Effector memory CD4-positive, alpha-beta T cell (primary cell): ENCODE data around the gene ABLIM2.

ENCODE experiments used
- DNase-seq, 3 donors: peaks; one replicate each; pipeline ENCODE4 v3.0.0-alpha.2; 2020
- H3K27ac ChIP-seq: 2 replicates; pipeline ENCODE4 v1.7.0; 2013; ENCODE audit warnings: mild to moderate bottlenecking, low read length, moderate library complexity; ENCODE audit not compliant: insufficient read depth, poor library complexity, severe bottlenecking
- H3K27me3 ChIP-seq: replicated peaks from 2 replicates; pipeline ENCODE4 v1.7.0; 2013; ENCODE audit warnings: mild to moderate bottlenecking, low read length; ENCODE audit not compliant: insufficient read depth, control insufficient read depth, poor library complexity, severe bottlenecking
- H3K36me3 ChIP-seq: 2 replicates; pipeline ENCODE4 v1.7.0; 2013; ENCODE audit warnings: mild to moderate bottlenecking, low read length, moderate library complexity; ENCODE audit not compliant: control insufficient read depth, insufficient read depth
- H3K4me1 ChIP-seq: 2 replicates; pipeline ENCODE4 v1.7.0; 2013; ENCODE audit warnings: low read length, mild to moderate bottlenecking; ENCODE audit not compliant: control insufficient read depth, insufficient read depth, poor library complexity, severe bottlenecking
- H3K4me3 ChIP-seq: 2 replicates; pipeline ENCODE4 v1.7.0; 2013; ENCODE audit warnings: low read length, low read depth, mild to moderate bottlenecking; ENCODE audit not compliant: insufficient read depth, poor library complexity, severe bottlenecking
- H3K9me3 ChIP-seq: 2 replicates; pipeline ENCODE4 v1.7.0; 2013; ENCODE audit warnings: mild to moderate bottlenecking, low read length, moderate library complexity; ENCODE audit not compliant: control insufficient read depth

Gene ABLIM2

DNA sequence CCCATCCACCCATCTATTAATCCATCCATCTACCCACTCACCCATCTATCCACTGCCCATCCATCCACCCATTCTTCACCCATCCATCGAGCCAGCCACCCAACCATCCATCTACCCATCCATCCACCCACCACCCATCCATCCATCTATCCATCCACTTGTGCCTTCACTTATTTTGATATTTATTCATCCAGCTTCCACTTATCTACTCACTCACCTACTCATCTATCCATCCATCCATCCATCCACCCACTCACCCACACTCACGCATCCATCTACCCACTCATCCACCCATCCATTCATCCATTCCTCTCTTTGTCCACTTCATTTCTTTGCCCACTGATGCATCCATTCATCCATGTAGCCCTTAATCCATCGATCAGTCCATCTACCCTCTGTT lies 146.1 kb downstream of the ABLIM2 start:
- no peaks in the 10 kb centered on the region for H3K27me3 ChIP-seq
- H3K4me1 ChIP-seq = no peaks in the 10 kb centered on the region
- DNase-seq = no peak

DNA sequence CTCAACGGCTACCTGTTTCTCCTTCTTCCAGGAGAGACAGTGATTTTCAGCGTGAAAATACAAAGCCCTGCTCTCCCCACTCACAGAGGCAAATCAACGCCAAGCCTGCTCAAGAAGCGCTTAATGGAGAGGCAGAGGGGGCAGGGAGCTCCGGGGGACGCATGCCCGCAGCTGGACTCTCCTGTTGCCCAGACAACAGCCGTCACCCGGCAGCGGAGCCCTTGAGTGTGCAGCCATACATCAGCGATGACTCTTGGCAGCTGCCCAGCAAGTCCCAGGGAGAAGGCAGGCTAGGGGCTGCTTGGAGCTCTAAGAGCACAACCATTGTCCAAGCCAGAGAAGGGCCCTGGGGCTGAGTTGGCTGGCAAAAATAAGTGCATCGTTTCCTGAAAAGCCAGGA lies 148.0 kb downstream of the ABLIM2 start:
- Histone ChIP-seq H3K27ac (no peak overlapping the region), H3K4me1 (no peaks in the 10 kb centered on the region), H3K27me3 (no peaks in the 10 kb centered on the region), H3K36me3 (no peaks in the 10 kb centered on the region), H3K9me3 (no peaks in the 10 kb centered on the region), H3K4me3 (no peak overlapping the region)
- no peak for DNase-seq

More for the DNA sequence above, 146.1 kb downstream of the ABLIM2 start:
- Histone ChIP-seq H3K27ac (no peak overlapping the region), H3K9me3 (no peaks in the 10 kb centered on the region), H3K36me3 (no peaks in the 10 kb centered on the region), H3K4me3 (no peak overlapping the region)

DNA sequence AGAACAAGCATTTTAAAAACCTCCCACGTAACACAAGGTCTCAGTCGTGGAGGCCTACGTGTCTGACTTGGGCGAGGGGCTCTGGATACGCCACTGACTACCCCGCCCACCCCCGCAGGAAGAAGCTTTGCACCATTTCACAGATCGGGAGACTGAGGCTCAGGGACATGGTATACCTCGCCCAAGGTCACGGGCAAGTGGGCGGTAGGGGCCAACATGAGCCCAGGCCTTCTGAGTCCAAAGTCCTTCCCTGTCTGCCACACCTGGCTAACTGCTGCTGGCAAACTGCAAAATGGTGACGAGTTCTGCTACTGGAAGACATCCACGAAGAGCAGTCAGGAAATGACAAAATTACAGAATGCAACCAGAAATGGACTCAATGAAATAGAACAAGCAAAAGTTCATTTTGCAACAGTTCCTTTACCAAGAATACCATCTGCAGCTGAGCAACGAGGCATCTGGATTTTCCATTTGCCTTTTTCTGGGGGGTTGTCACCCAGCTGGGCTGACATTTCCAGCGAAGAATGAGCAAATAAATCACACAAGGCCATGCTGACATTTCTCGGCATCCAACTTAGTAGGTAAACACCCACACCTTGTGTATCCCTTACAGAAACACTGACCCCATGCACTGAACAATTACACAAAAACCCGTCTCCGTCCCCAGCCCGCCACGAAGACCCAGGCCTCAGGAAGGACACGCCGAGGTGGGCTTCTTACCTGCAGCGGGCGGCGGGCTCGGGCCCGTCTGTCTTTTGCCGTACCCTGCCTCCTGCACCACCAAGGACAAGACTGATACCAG lies 148.7 kb downstream of the ABLIM2 start:
- Histone ChIP-seq H3K27ac (no peak overlapping the region), H3K9me3 (no peaks in the 10 kb centered on the region), H3K27me3 (no peaks in the 10 kb centered on the region), H3K4me3 (no peak overlapping the region), H3K4me1 (no peaks in the 10 kb centered on the region), H3K36me3 (peaks cover 1% of the 10 kb centered on the region)
- DNase-seq = no peak

DNA sequence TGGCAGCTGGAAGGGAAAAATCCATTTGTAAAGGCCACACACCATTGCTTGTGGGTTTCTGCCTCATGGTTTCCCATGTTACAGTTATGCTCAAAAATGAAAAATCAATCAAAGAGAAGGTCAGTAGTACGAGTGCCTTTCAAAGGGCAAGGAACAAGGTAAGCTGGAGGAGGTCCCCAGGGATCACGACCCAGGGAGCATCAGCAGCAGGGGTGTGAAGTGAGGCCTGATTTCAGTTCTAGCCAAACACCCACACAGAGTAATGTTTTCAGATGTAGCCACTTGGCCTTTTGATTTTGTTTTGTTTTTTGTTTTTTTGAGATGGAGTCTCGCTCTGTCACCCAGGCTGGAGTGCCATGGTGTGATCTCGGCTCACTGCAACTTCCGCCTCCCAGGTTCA lies 149.5 kb downstream of the ABLIM2 start:
- H3K4me1 ChIP-seq = no peaks in the 10 kb centered on the region
- DNase-seq = no peak
- H3K36me3 ChIP-seq = peaks cover 3% of the 10 kb centered on the region
- no peaks in the 10 kb centered on the region for H3K9me3 ChIP-seq
- no peak overlapping the region for H3K27ac ChIP-seq
- H3K27me3 ChIP-seq = no peaks in the 10 kb centered on the region
- H3K4me3 ChIP-seq = no peak overlapping the region

DNA sequence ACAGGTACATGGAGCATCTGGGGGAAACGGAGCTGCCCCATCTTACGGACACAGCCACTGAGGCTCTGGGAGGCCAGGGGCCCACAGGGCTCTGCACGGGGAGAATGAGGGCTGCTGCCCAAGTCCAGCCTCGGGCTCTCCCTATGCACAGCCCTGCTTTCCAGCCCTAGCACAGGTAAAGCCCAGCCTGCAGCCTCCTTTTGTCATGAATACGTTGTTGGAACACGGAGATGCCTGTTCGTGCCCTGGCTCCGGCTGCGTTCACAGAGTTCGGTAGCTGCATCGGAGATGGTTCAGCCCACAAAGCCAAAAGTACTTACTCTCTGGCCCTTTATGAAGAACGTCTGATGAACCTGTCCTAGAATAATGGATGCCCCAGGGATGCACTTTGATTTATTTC lies 150.2 kb downstream of the ABLIM2 start:
- Histone ChIP-seq H3K27me3 (no peaks in the 10 kb centered on the region), H3K36me3 (peaks cover 3% of the 10 kb centered on the region), H3K27ac (no peak overlapping the region), H3K4me3 (no peak overlapping the region), H3K4me1 (no peaks in the 10 kb centered on the region), H3K9me3 (no peaks in the 10 kb centered on the region)
- no peak for DNase-seq

DNA sequence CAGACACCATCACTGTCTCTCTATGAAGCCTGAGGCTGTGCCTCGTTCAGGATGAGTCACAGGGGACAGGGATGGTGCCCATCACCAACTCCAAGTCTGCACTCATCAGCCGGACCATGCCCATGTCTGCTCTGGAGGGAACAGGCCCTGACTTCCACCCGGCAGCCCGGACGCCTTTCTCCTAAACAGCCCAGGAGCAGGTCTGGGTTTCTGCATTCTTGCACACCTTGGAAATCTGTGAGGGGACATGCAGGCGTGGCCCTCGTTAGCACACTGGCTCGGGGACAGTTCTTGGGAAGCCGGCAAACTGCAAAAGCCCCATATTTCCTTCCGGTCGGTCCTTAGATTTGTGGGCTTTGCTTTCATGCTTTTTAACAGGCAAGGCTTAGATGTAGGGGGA lies 151.0 kb downstream of the ABLIM2 start:
- H3K4me1 ChIP-seq = no peaks in the 10 kb centered on the region
- H3K27ac ChIP-seq = no peak overlapping the region
- H3K36me3 ChIP-seq = peaks cover 3% of the 10 kb centered on the region
- no peaks in the 10 kb centered on the region for H3K27me3 ChIP-seq
- no peak for DNase-seq
- H3K4me3 ChIP-seq = no peak overlapping the region
- H3K9me3 ChIP-seq = no peaks in the 10 kb centered on the region

DNA sequence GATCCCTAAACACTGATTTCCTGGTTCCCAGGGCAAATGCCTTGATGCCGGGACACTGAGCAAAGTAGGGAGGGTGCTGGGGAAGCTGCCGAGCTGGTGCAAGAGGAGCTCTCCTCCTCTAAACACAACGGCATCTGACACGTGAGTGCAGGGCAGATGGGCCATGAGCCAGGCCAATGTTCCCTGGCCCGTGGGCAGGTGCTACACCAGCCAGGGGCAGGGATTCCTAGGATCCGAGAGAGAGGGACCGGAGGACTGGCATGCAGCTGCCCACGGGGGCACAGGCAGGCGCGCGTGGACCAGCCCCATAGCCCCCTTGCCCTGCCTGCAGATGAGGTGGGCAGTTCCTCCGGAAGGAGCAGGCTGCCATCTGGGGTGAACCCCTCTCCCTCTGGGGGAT lies 152.1 kb downstream of the ABLIM2 start:
- Histone ChIP-seq H3K36me3 (peaks cover 3% of the 10 kb centered on the region), H3K4me3 (no peak overlapping the region), H3K9me3 (no peaks in the 10 kb centered on the region), H3K4me1 (no peaks in the 10 kb centered on the region), H3K27ac (no peak overlapping the region), H3K27me3 (no peaks in the 10 kb centered on the region)
- no peak for DNase-seq

DNA sequence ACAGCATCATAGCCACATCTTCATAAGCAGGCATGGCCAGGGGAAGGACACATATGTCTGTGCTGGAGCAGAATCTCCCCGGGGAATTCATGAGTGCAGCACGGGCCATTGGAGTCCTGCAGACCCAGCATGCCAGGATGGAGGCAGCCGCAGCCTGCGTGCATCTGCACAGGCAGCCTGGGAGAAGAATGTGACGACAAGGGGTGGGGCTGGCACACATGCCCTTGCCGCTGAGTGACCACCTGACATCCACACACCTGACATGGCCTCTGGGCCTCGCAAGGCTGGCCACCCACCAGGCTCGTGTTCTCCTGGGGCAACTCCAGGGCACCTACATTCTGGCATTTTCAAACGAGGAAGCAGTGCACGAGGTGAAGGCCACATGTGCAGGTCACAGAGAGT lies 152.8 kb downstream of the ABLIM2 start:
- H3K27me3 ChIP-seq = no peaks in the 10 kb centered on the region
- DNase-seq = no peak
- no peaks in the 10 kb centered on the region for H3K4me1 ChIP-seq
- H3K27ac ChIP-seq = no peak overlapping the region
- peaks cover 3% of the 10 kb centered on the region for H3K36me3 ChIP-seq
- H3K4me3 ChIP-seq = no peak overlapping the region
- H3K9me3 ChIP-seq = no peaks in the 10 kb centered on the region

DNA sequence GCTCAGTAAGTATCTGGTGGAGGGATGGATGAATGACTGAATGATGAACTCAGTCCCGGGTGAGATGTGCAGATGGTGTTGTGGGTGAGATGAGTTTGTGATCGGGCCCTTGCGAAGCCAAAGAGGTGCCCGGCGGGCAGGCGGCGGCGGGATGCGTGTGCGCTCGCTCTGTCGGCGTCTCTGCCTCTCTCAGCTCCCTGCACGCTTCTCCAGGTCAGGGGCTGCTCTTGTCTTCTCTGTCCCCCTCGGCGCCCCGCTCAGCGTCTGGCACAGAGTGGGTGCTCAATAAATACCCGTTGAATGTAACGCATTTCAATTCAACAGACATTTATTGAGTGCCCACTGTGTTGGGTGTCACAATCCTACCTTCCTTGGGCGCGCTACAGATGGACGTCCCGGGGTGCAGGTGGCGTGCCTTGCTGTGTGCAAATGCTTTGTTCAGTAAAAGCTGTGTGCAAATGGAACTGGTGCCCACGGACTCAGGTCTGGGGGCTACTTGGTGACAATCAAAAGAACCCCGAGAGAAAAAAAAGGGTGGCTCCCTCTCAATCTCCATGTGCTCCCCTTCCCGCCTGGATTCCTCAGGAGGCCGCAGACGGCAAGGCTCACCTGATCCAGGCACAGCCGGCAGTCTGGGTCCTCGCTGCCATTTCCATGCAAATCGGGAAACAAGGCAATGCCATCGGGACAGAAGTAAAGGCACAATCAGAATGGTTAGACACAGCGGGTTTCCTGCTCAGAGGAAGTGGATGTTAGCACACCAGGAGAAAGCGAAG lies 153.4 kb downstream of the ABLIM2 start:
- no peak for DNase-seq
- no peaks in the 10 kb centered on the region for H3K27me3 ChIP-seq
- H3K36me3 ChIP-seq = peaks cover 3% of the 10 kb centered on the region
- H3K27ac ChIP-seq = no peak overlapping the region
- no peak overlapping the region for H3K4me3 ChIP-seq
- H3K9me3 ChIP-seq = no peaks in the 10 kb centered on the region
- no peaks in the 10 kb centered on the region for H3K4me1 ChIP-seq

DNA sequence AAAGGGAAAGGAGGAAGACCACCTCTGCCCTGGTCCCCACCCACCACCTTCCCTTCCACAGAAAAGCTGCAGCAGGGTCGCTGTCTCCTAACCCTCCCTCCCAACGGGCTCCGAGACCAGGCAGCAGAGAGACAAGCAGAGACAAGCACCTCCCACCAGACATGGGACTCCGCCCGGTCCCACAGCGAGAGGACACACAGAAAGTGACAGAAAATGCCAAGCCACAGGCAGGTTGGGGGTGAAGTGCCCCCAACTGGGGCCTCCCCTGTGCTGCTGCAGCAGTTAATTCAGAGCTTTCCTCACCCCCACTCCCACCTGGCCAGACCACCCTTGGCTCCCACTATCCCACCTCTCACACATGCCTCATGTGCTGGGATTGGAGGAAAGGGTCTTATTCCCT lies 154.5 kb downstream of the ABLIM2 start:
- Histone ChIP-seq H3K27me3 (no peaks in the 10 kb centered on the region), H3K27ac (no peak overlapping the region), H3K9me3 (no peaks in the 10 kb centered on the region), H3K4me3 (no peak overlapping the region), H3K4me1 (no peaks in the 10 kb centered on the region), H3K36me3 (peaks cover 3% of the 10 kb centered on the region)
- DNase-seq = no peak
